GM19023 (cell line): ENCODE measurements around the gene EHF.
"Not testable (repeated sequence)": the region's sequence is repeated elsewhere in the genome, so short reads cannot be mapped to it uniquely, and the experiment has no call there.

Experiments
- ATAC-seq: cut with Tn5 transposase; IDR thresholded peaks from one replicate; pipeline ENCODE4 v1.9.1; 2021; ENCODE audit warnings: mild to moderate bottlenecking, moderate library complexity; ENCODE audit not compliant: unreplicated experiment

The EHF gene

GRCh38 chr11:34665077-34665835 lies 44.4 kb downstream of the EHF start:
- ATAC-seq: no peak

GRCh38 chr11:34667810-34668582 lies 47.1 kb downstream of the EHF start:
- ATAC-seq: no peak

- no peak for ATAC-seq
Observed at GRCh38 chr11:34668583-34669053, 47.7 kb downstream of the EHF start.

- ATAC-seq: no peak
Observed at GRCh38 chr11:34669458-34669857, 48.6 kb downstream of the EHF start.

- no peak for ATAC-seq
Observed at GRCh38 chr11:34671117-34671516, 50.2 kb downstream of the EHF start.

- ATAC-seq: no peak
Observed at GRCh38 chr11:34671946-34672345, 51.1 kb downstream of the EHF start.

DNA sequence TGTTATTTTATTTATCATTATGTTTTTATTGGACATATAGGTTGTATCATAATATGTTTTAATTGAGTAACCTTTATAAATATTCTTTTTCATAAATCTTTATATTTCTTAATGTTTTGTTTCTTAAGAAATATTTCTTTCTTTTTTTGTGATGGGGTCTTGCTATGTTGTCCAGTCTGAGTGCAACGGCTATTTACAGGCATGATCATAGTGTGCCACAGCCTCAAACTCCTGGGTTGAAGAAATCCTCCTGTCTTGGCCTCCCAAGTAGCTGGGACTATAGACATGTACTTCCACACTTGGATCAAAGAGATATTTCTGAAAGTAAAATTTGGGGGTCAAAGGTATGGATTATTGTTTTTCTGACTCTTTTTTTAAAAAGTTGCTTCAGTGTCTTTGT lies 53.1 kb downstream of the EHF start:
- ATAC-seq: no peak

- ATAC-seq: no peak
Observed at GRCh38 chr11:34676227-34676626, 55.3 kb downstream of the EHF start.

- ATAC-seq: no peak
Observed at GRCh38 chr11:34679681-34680080, 58.8 kb downstream of the EHF start.

- no peak for ATAC-seq
Observed at GRCh38 chr11:34680206-34680605, 59.3 kb downstream of the EHF start.

GRCh38 chr11:34680918-34681586 lies 60.2 kb downstream of the EHF start:
- ATAC-seq: no peak

DNA sequence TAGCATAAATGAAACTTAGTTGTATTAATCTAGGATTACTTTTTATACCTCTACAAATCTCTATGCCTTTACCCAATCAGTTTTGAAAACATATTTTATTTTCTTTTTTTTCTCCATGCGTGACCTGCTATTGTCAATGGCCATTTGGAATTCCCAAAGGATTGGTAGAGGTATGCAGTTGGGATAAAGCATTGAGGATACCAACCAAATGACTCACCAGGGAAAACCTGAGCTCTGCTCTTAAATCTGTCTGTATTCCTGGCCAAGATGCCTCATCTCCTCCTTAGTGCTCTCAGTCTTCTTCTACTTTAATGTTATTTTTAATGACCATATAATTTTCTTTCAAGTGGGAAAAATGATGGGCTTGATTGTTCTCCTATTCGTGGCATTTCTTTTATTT lies 61.9 kb downstream of the EHF start:
- ATAC-seq: no peak

GRCh38 chr11:34683396-34683795 lies 62.5 kb downstream of the EHF start:
- ATAC-seq: no peak

- no peak for ATAC-seq
Observed at GRCh38 chr11:34685864-34686263, 65.0 kb downstream of the EHF start.

DNA sequence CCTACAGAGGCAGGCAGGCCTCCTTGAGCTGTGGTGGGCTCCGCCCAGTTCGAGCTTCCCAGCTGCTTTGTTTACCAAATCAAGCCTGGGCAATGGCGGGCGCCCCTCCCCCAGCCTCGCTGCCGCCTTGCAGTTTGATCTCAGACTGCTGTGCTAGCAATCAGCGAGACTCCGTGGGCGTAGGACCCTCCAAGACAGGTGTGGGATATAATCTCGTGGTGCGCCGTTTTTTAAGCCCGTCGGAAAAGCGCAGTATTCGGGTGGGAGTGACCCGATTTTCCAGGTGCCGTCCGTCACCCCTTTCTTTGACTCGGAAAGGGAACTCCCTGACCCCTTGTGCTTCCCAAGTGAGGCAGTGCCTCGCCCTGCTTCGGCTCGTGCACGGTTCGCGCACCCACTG lies 71.4 kb downstream of the EHF start:
- ATAC-seq: not testable (repeated sequence)

GRCh38 chr11:34696862-34697261 lies 76.0 kb downstream of the EHF start:
- no peak for ATAC-seq

- ATAC-seq: no peak
Observed at GRCh38 chr11:34706709-34707461, 86.0 kb downstream of the EHF start.

DNA sequence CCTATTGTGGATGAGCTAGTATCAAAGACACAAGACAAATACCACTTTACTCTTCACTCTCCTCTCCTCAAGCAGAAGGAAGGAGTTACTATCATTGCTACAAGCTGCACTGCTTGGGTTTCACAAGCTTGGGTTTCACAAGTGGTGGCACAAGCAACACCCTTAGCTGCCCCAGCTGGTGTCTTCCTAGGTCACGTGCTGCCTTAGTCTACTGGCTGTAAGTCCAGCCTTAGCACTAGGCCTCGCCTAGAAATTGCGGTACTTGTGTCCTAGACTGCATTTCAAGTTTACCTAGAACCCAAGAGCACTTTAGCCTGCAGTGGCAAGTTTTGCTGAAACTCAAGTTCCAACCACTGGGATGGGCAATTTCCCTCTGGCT lies 86.6 kb downstream of the EHF start:
- ATAC-seq: no peak
